HK-2 (cell line): ENCODE results near the gene PSAPL1.

Source experiments
- DNase-seq: peaks from one replicate; pipeline ENCODE4 v3.0.0-alpha.2; 2018; ENCODE audit not compliant: unreplicated experiment

The PSAPL1 gene

DNA sequence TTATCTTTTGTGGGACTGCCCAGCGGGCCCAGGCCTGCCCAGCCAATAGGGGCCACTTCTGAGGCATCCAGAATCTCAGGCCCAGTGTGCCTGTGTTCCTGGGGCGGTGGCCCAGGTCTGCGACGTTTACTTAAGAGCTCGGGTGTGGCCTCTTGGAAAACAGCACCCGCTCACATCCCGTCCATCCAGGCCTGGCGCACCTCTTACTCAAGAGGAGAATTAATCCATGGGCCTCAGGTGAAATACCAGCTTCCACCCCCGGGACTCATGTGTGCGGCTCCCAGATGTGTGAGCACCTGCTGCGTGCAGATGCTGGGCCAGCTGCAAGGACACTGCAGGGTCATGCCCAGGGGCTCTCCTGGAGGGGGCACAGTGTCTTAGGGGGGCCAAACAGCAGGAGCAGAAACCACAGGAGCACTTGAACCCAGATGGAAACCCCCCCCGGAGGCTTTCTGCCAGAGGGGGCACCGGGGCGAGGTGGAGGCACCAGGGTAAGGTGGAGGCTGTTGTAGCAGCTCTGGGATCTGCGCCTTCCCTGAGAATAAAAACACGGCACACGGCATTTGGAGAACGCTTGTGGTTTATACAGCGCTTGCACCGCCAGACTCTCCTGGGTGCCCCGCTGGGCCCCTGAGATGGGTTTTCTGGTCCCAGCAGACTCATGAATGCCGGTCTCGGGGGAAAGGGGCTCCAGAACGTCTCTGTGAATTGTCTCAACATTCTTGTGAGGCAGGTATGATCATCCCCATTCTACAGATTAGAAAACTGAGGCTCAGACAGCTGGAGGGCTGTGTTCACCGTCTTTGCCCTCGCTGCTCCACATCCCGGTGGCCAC, 2.8 kb downstream of the PSAPL1 start:
- DNase-seq: no peak

DNA sequence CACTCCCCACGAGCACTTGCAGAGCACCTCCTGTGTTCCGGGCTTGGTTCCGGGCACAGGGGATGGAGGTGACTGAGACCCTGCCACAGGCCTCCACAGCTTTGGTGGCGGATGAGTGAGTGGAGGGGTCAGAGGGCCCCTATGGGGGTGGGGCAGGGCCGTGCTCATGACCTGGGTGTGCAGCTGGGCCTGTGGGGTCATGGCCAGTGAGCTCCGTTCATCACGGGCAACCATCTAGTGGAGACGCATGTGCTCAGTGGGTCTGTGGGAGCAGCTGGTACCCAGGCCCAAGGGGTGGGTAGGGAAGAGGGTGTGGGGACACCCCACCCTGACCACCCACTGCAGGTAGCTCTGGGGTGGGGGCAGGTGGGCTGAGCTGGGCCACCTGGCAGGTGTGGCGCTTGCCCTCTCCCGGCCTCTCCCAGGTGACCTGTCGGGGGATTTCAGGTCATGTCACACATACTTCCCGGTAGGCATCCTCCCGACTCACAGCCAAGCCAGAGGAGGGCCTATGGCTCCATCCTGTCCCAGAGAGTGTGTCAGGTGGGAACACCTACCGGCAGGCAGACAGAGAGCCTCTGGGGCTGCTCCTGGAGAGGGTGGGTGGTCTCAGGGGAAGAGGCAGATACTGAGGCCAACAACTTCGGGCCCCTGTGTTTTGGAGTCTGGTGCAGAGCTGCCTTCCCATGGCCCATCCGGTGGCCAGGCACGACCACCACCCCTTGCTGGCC, 3.6 kb downstream of the PSAPL1 start:
- DNase-seq: no peak

DNA sequence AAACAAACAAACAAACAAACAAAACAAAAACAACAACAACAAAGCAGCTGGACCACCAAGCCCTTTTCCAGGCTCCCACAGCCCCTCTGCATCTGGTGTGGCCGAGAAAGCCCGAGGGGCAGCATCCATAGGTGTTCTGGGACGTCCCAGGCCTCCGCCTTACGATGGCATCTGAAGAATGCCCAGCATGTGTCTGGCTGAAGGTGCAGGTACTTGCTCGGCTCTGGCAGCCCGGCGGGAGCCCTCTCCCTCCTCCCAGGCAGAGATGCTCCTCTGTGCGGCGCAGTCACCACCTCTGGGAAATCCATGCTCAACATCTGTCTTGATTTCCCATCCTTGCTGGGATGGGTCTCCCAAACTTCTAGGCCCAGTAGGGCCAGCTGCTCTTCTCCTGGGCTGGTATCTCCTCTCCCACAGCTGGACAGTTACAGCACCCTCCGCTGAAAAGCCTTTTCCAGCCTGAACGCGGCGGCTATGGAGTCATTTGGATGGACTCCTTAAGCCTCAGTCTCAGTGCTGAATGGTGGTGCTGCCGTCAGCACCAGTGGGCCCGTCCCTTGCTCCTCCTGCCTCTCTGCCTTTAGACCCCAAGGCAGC, 4.3 kb downstream of the PSAPL1 start:
- no peak for DNase-seq

DNA sequence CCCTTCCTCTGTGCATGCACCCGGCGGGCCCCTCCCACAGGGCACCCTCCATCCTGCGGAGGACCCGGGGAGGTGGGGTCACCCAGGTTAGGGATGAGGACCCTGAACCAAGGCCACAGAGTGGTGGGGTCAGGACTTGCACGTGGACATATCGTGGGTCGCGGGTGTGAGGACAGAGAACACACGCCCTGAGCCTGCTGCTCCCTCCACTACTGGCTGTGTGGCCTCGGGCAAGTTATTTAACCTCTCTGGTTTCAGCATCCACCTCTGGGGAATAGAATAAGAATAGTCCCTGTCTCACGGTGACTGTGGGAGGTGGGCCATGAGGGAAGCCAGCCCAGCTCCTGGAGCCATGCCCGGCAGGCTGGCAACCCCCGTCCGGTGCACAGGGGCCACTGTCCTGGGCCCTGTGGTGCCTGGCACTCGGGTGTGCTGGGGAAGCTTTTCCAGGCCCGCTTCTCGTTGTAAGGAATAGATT, 5.1 kb downstream of the PSAPL1 start:
- no peak for DNase-seq

DNA sequence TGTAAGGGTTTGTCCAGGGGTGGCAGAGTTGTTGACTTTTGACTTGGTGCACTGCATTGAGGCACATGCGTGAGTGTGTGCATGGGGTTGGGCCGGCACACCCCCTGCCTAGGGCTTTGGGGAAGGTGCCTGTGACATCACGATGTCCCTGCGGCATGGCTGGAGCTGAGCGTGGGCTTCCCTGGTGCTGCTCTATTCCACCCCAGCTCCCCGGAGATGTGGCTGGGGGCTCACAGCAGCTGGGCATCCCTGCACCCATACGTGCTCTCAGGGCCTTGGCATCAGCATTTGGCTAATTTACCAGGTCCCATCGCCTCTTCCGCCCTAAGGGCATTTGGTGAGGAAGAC, 5.7 kb downstream of the PSAPL1 start:
- DNase-seq: no peak

DNA sequence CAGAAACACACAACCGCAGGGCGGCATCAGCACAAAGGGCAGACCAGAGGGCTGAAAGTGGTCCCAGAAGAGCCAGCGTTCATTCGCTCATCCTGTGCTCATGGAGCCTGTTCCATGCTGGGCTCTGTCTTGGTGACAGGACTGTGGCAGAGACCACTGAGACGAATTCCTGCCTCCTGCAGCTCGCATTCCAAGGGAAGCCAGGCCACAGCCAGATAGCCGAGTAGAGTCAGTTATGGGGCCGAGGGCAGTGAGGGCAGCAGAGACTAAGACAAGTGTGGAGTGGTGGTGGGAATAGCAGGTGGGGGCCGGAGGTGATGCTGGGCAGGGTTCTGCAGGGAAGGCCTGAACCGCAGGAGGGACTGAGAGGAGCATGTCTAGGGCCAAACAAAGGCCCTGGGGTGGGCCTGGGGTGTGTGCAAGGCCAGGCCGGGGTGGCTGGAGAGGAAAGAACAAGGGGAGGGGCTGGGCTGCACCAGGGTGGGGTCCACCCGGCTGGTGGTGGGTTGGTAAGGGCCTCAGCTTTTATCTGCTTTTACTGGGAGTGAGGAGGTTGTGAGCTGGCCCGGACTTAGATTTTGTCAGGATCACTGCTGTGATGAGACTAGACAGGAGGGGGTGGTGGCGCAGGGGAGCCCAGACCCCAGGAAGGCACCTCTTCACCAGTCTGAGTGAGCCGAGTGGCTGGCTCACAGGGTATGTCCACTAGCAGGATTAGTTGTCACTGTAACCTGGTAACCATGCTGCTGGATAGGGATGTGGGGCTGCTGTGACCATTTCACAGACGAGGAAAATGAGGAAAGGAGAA, 6.3 kb downstream of the PSAPL1 start:
- DNase-seq: no peak

DNA sequence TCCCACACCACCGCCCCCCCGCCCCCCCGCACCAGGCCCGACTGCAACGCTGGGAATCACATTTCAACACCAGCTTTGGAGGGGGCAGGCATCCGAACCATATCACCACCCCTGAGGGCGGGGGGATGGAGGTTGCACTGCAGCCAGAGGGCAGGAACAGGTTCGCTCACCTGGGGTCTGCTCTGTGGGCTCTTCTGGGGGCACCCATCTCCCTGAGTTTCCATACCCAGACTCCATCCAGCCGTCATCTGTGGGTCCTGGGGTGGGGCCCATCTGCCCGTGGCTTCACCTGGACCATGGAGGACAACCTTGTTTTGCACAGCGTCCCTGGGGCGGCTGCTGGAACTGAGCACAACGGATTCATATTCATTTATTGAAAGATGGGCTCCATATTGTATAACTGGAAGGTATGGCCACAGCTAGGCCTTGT, 6.9 kb downstream of the PSAPL1 start:
- no peak for DNase-seq

DNA sequence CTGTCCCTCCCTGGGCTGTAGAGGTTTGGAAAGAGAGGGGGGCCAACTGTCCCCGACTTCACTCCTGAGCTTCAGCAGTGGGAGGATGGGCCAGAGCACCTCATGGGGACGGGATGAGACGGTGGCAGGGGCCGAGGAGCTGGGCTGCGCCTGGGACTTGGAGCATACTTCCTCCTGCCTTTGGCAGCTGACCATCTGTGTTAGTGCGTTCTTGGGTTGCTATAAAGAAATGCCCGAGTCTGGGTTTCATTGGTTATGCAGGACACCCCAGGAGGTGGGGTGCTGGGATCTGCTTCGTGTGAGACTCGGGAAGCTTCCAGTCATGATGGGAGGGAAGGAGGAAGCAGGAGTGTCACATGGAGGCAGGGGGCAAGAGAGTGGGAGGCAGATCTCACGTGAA, 7.4 kb downstream of the PSAPL1 start:
- no peak for DNase-seq

DNA sequence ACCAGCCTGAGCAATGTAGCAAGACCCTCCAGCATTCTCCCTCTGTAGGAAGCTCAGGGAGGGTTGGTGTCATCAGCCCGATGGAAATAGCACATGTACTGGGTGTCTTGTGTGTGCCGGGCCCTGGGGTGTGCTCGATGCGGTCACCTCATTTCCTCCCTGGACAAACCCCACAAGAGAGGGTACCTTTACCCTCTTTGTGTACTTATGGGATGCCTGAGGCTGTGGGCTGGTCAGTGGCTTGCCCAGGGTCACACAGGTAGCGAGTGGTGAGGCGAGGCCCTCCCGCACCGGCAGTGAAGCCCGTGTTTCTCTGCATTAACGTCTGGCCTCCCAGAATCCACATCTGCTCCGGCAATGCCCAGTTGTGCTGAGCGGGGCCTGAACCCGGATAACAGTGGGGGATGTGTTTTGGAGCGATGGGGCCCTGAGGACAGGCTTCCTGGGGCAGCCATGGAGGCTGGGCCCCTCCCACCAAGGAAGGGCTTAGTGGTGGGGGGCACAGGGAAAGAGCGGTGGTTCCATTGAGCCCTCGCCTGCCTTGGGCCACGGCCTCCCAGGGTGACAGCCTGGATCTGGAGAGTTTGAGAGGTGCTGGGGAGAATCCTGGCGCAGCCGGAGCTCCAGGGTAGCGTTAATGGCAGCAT, 8.1 kb downstream of the PSAPL1 start:
- DNase-seq: no peak

DNA sequence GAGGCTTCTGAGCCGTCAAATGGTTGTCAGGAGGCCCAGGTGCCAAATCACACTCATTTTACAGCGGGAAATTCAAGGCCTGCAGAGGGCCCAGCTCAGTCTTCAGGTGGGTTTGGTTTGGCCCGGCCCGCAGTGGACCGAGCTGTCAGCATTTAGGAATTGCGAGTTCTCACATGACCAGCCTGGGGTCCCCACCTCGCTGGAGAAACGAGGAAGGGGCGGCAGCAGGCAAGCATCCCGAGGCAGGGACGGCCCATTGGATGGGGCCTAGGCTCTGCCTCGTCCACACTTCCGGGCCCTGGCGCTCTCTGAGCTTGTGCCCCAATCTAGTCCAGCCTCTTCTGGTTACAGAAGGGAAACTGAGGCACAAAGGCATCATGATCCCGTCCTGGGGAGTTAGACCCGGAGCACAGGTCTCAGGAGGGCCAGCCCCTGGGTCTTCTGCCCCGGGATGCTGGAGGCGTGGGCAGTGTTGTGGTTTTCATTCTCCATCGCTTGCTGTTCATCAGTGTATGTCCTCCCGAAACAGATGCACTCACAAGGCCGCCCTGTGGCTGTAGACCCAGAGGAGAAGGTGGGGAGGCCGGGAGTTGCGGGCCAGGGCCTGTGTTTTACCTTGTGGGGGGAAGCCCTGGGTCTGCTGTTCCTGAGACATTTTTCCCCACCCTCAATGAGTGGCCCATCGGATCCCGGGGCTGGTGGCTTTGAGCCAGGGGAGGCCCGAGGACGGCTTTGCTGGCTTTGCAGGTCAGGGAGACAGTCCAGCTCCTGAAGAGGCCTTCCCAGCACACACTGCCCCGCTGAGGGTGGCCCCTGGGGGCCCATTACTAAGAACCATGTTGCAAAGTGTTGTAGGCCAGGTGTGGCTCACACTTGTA, 8.9 kb downstream of the PSAPL1 start:
- DNase-seq: no peak

DNA sequence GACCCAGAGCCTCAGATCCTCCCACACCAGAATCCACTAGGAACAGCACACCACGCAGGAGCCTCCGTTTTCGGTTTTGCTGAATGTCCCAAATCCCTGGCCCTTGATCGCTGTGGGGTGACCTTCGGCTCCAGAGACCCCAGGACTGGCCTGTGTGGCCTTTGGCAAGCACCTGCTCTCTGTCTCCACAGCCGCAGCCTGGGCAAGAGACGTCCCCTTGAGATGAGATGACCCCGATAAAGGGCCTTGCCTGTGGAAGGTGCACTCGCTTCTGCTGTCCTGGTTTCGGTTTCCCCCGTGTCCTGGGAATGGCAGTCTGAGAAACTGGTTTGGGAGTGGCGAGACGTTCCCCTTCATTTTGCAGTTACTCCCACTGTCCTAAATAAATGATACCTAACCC, 9.6 kb downstream of the PSAPL1 start:
- no peak for DNase-seq

DNA sequence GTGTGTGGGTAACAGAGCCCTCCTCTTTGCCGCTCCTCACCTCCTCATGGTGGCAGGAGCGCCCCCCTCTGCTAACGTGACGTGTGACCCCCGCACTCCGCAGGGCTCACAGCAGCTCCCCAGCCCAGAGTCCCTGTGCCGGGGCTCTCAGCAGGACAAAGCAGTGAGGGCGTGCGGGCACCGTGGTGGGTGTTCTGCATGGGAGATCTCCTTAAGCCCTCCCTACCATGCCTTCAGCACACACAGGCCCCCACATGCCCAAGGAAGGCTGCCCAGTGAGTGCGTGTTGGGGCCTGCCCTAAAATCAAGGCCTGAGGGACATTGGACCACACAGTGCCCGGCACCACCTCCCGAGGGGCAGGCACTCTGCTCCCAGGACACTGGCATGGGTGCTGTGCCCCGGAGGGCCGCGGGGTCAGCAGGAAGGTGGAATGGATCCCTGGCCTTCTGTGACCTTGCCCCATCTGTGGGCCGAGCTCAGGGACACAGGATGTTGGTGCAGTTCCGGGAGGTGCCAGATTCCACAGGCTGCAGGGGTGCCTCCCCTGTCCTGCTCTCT, 10.1 kb downstream of the PSAPL1 start:
- no peak for DNase-seq

DNA sequence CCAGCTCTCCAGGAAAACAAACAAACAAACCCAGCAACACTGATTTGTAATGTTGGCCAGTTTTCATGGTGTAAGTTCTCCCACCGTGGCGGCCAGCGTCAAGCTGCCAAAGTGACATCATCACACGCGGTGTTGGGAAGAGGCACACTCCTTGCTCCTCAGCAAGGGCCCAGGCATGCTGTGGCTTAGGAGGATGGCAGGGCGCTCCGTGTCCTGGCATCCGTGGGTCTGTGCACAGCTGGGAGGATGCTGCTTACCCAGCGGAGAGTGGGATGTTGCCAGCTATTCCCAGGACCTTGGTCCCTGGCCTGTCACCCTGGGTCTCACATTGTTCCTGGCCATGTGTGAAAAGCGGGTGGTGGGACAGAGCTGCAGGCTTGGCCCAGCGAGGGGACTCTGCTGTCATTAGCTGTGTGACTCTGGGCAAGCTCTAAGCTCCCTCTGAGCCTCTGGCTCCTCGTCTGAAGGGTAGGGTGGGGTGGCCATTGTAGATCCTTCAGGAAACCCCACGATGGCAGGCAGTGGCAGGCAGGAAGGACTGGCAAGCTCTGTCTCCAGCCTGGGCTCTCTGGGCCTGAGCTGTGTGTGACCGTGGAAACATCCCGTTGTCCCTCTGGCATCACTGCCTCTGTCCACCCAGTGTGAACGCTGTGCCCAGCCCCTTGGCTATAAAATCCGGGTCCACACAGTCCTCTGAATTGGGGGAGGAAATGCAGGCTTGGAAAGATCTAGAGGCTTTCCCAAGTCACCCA, 10.8 kb downstream of the PSAPL1 start:
- DNase-seq: no peak

DNA sequence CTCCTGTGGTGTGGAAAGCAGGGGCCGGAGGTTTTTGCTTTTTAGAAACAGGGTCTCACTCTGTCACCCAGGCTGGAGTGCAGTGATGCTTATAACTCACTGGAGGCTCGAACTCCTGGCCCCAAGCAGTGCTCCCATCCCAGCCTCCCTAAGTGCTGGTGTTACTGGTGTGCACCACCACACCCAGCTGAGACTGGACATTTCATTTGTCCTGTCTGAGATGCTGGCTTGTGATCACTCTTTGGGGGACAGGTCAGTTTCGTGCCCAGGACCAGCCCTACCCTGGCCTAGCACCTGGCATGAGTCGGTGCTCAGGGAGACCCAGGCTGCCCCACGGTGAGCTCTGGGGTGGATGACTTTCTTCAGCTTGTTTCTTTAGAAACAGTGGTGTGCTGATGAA, 11.3 kb downstream of the PSAPL1 start:
- DNase-seq: no peak

DNA sequence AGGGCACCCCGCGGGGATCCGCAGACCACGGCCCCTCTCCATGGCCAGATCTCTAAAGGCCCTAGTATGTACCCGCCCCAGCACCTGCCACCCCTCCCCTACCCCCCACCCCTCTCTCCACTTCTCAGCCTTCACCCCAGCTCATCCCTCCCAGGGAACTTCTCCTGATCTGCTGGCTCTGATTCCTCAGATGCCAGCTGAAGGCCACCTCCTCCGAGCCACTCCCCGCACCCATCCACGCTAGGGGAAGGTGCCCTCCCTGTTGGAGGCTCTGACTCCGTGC, 11.9 kb downstream of the PSAPL1 start:
- no peak for DNase-seq

DNA sequence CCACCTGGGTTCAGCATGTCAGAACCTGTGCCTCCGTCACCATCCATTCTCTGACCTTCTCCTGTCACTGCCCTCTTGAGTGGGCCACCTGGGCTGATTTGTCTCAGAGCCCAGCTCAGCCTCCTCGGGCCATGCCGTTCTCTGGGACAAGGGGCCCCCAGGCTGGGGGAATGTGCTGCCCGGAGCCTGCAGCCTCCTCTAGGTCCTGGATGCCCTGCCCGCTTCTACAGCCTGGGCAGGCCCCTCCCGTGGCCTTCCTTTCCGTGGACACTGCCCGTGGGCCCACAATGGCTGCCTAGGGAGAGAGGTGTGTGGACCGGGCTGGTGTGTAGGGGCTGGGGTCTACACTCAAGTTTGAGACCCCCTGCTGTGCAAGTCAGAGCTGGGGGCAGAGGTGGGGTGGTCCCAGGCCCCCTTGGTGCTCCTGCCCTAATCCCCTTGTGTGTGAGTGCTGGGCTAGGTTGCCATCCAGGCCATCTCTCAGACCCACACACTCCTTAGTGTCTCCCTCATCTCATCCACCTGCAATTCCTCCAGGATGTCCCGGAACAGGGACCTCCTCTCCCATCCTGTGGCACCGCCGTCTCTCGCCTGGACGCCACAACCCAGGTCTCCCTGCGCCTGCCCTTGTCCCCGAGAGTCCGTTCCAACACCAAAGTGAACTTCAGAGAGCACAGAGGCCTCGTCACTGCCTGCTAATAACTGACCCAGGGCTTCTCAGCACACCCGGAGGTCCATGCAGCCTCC, 12.4 kb downstream of the PSAPL1 start:
- no peak for DNase-seq

DNA sequence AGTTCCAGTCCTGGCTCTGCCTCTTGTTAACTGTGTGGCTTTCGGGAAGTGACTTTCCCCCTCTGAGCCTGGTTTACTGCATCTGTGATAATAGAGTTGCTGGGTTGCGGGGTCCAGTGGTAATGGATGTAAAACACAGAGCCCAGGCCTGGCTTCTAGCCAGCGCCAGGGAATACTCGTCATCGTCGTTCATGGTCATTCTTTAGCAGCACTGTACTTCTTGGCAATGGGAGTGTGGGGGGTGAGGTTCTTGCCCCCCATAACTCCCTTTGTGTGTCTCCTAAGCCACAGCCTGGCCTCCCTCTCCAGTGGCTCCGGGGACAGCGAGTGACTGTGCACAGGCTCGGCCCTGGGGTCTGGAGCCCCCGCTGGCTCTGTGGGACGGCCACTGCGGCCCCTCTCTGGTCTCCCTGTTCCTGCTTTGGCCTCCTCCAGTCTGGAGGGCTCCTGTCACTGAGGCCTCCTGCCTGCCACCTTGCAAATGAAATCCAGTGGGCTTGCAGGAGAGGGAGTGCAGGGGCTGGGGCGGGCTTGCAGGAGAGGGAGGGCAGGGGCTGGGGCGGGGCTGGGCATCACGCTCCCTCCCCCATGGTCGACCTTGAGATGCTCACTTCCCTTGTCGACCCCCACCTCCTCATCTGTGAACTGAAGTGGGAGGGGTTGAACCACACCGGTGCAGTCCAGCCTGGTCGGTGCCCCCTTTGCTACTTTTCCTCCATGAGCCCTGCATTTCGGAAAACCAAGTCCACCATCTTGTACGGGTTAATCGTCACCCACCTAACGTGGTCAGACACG, 13.2 kb downstream of the PSAPL1 start:
- no peak for DNase-seq

DNA sequence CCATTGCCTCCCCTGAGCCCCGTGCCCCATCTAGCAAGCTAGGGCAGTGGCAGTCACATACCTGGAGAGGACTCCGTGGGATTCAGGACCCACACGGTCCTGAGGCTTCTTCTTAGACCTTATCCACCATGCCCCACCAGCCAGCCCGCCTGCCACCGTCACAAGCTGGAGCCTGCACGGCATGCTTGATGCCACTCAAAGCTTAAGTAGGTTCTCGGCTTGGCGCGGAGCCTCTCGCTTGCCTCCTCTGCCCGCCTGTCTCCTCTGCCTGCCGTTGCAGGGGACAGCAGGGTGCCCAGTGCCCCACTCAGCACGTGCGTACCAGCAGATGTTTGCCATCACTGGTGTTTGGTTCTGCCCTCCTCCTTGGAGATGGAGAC, 14.1 kb downstream of the PSAPL1 start:
- DNase-seq: no peak
